ENCODE results near the gene TALDO1. TPM values are rescaled to one million over a fixed set of nuclear protein-coding genes. Genes with fewer than 3 reads are reported as not detected.

The TALDO1 gene
- polyA plus RNA-seq, 1 of the 3 experiments (the other 2 are of a cell fraction) = 103 TPM

DNA sequence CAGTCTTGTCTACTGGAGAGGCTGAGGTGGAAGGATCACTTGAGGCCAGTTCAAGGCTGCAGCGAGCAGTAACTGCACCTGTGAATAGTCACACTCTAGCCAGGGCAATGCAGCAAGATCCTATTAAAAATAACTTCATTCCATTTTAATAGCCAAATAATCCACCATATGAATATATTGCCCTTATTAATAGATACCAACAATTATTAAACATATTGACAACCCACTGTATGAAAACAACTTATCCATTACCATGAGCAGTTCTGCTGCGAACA lies 19.6 kb downstream of the TALDO1 start:
- Histone ChIP-seq H3K27ac (ENCODE audit: low read depth in 2 of 2, low read length in 1 of 2) (no peak overlapping the region), H3F3A (replicated peaks; ENCODE audit: insufficient read depth) (peaks cover 19% of the 10 kb centered on the region), H3K79me2 (ENCODE audit: insufficient read depth) (peaks cover 12% of the 10 kb centered on the region), H3K4me1 (ENCODE audit: control insufficient read depth in 1 of 2, insufficient read depth in 2 of 2, low read depth in 1 of 2, low read length in 1 of 2) (peaks cover 5 to 9% of the 10 kb centered on the region in 2 experiments; a peak in 2 of 4 replicates), H3K27me3 (ENCODE audit: insufficient read depth) (no peaks in the 10 kb centered on the region), H3K9me3 (no peaks in the 10 kb centered on the region), H3K9me2 (no peaks in the 10 kb centered on the region), H3K4me2 (no peak overlapping the region), H3K9ac (no peak overlapping the region), H4K20me1 (ENCODE audit: insufficient read depth) (peaks cover 9% of the 10 kb centered on the region), H3K4me3 (ENCODE audit: low read depth in 2 of 2, low read length in 1 of 2) (no peak overlapping the region), H2AFZ (ENCODE audit: low read depth) (no peak overlapping the region), H3K36me3 (replicated peaks in 1 of 2; ENCODE audit: control insufficient read depth in 1 of 2, insufficient read depth in 2 of 2, low read length in 1 of 2) (peaks cover 13 to 57% of the 10 kb centered on the region in 2 experiments)
- POLR2A ChIA-PET = no interaction called here
- CTCF ChIA-PET = interaction anchor here (1.5 to 6.3 kb wide), 2 partner anchors 9 to 13 kb away, joined by 3 to 31 read pairs; partner anchors contain the start of gene GATD1
- WGBS (ENCODE audit: low lambda C conversion rate) = 84% methylated on average over 2 of the region's 2 CpGs
- no peak for DNase-seq
- TF ChIP-seq FOSL2 (IDR thresholded peaks at IDR 0.05; ENCODE audit: borderline replicate concordance, low read depth) (no peak), EP300 (IDR thresholded peaks at IDR 0.05; ENCODE audit: borderline replicate concordance in 1 of 2, low read depth in 1 of 2, low read length in 1 of 2) (no peak)
- TF ChIP-seq, protein P1, sequence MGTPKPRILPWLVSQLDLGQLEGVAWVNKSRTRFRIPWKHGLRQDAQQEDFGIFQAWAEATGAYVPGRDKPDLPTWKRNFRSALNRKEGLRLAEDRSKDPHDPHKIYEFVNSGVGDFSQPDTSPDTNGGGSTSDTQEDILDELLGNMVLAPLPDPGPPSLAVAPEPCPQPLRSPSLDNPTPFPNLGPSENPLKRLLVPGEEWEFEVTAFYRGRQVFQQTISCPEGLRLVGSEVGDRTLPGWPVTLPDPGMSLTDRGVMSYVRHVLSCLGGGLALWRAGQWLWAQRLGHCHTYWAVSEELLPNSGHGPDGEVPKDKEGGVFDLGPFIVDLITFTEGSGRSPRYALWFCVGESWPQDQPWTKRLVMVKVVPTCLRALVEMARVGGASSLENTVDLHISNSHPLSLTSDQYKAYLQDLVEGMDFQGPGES (IDR thresholded peaks at IDR 0.05; ENCODE audit: low read depth, low read length) = no peak

- ChIA-PET POLR2A (no interaction called here), CTCF (interaction anchor here (1.5 to 6.3 kb wide), 2 partner anchors 9 to 13 kb away, joined by 3 to 31 read pairs; partner anchors contain the start of gene GATD1)
- Histone ChIP-seq H3K4me1 (ENCODE audit: control insufficient read depth in 1 of 2, insufficient read depth in 2 of 2, low read depth in 1 of 2, low read length in 1 of 2) (peaks cover 5 to 7% of the 10 kb centered on the region in 2 experiments; a peak in 2 of 4 replicates), H3K9me2 (no peaks in the 10 kb centered on the region), H3K79me2 (ENCODE audit: insufficient read depth) (peaks cover 13% of the 10 kb centered on the region), H3K4me3 (ENCODE audit: low read depth in 2 of 2, low read length in 1 of 2) (no peak overlapping the region), H3K27ac (ENCODE audit: low read depth in 2 of 2, low read length in 1 of 2) (no peak overlapping the region), H3K9me3 (no peaks in the 10 kb centered on the region), H4K20me1 (ENCODE audit: insufficient read depth) (peaks cover 10% of the 10 kb centered on the region), H3K27me3 (ENCODE audit: insufficient read depth) (no peaks in the 10 kb centered on the region), H3K36me3 (replicated peaks in 1 of 2; ENCODE audit: control insufficient read depth in 1 of 2, insufficient read depth in 2 of 2, low read length in 1 of 2) (peaks cover 13 to 59% of the 10 kb centered on the region in 2 experiments), H3F3A (replicated peaks; ENCODE audit: insufficient read depth) (peaks cover 15% of the 10 kb centered on the region), H3K4me2 (no peak overlapping the region), H3K9ac (no peak overlapping the region), H2AFZ (ENCODE audit: low read depth) (no peak overlapping the region)
- WGBS (ENCODE audit: low lambda C conversion rate) = 96% methylated on average over 11 of the region's 11 CpGs
- DNase-seq = no peak
- TF ChIP-seq PBX3 (IDR thresholded peaks at IDR 0.05) (no peak), GABPA (IDR thresholded peaks at IDR 0.05; ENCODE audit: low read depth) (no peak), RCOR1 (IDR thresholded peaks at IDR 0.05; ENCODE audit: low read length) (no peak), FOSL2 (IDR thresholded peaks at IDR 0.05; ENCODE audit: borderline replicate concordance, low read depth) (no peak), GATA2 (CRISPR knock-in tag; IDR thresholded peaks at IDR 0.05) (no peak), SIN3A (IDR thresholded peaks at IDR 0.05; ENCODE audit: borderline replicate concordance, low read depth, low read length) (no peak), RFX5 (IDR thresholded peaks at IDR 0.05; ENCODE audit: low read length) (no peak), FOXJ3 (CRISPR knock-in tag; IDR thresholded peaks at IDR 0.05) (no peak), ELF1 (IDR thresholded peaks at IDR 0.05) (no peak), TAF1 (IDR thresholded peaks at IDR 0.05; ENCODE audit: borderline replicate concordance, low read depth, low read length) (no peak), MXI1 (IDR thresholded peaks at IDR 0.05; ENCODE audit: low read depth, low read length) (no peak), JUND (IDR thresholded peaks at IDR 0.05) (no peak), RXRA (IDR thresholded peaks at IDR 0.05; ENCODE audit: borderline replicate concordance, low read depth) (no peak), FOXM1 (IDR thresholded peaks at IDR 0.05; ENCODE audit: low read depth) (no peak), YY1 (IDR thresholded peaks at IDR 0.05; ENCODE audit: low read depth) (no peak), EP300 (IDR thresholded peaks at IDR 0.05; ENCODE audit: borderline replicate concordance in 1 of 2, low read depth in 1 of 2, low read length in 1 of 2) (no peak), REST (IDR thresholded peaks at IDR 0.05; ENCODE audit: low read depth, low read length) (no peak)
- TF ChIP-seq, protein P2, sequence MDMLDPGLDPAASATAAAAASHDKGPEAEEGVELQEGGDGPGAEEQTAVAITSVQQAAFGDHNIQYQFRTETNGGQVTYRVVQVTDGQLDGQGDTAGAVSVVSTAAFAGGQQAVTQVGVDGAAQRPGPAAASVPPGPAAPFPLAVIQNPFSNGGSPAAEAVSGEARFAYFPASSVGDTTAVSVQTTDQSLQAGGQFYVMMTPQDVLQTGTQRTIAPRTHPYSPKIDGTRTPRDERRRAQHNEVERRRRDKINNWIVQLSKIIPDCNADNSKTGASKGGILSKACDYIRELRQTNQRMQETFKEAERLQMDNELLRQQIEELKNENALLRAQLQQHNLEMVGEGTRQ (IDR thresholded peaks at IDR 0.05; ENCODE audit: borderline replicate concordance, low read depth, low read length) = no peak
Measured at GRCh38 chr11:767238-767637, 20.0 kb downstream of the TALDO1 start.

Data from SK-N-SH (cell line).